GM21390 (cell line): ENCODE results near the gene OASL.
"Not testable (repeated sequence)": the region's sequence is repeated elsewhere in the genome, so short reads cannot be mapped to it uniquely, and the experiment has no call there.

ENCODE experiments used
- ATAC-seq: cut with Tn5 transposase; IDR thresholded peaks from one replicate; pipeline ENCODE4 v1.9.1; 2021; ENCODE audit not compliant: unreplicated experiment

OASL gene

GRCh38 chr12:121038861-121039668 lies at the start of gene OASL:
Gene OASL, minus strand, starts transcription at chr12:121039246. Its CDS starts 275 bp downstream, at chr12:121038971.
- peak; percentile 70 for ATAC-seq

GRCh38 chr12:121088195-121088585 lies 49.1 kb upstream of the OASL start:
- ATAC-seq, result no peak

GRCh38 chr12:121087467-121088194 lies 48.6 kb upstream of the OASL start:
- no peak for ATAC-seq

- ATAC-seq, result no peak
Measured at GRCh38 chr12:121086781-121087295, 47.8 kb upstream of the OASL start.

- ATAC-seq, result no peak
Measured at GRCh38 chr12:121085506-121086353, 46.7 kb upstream of the OASL start.

- no peak for ATAC-seq
Measured at GRCh38 chr12:121085069-121085468, 46.0 kb upstream of the OASL start.

GRCh38 chr12:121084229-121084628 lies 45.2 kb upstream of the OASL start:
- ATAC-seq, result no peak

GRCh38 chr12:121080909-121081308 lies 41.9 kb upstream of the OASL start:
- ATAC-seq, result no peak

GRCh38 chr12:121079736-121080272 lies 40.8 kb upstream of the OASL start:
- no peak for ATAC-seq

GRCh38 chr12:121077440-121077839 lies 38.4 kb upstream of the OASL start:
- not testable (repeated sequence) for ATAC-seq

GRCh38 chr12:121075911-121076310 lies 36.9 kb upstream of the OASL start:
- not testable (repeated sequence) for ATAC-seq

- ATAC-seq, result no peak
Measured at GRCh38 chr12:121072147-121072546, 33.1 kb upstream of the OASL start.

- no peak for ATAC-seq
Measured at GRCh38 chr12:121069206-121069605, 30.2 kb upstream of the OASL start.

- no peak for ATAC-seq
Measured at GRCh38 chr12:121065345-121065744, 26.3 kb upstream of the OASL start.

GRCh38 chr12:121064586-121064985 lies 25.5 kb upstream of the OASL start:
- ATAC-seq, result not testable (repeated sequence)

GRCh38 chr12:121064116-121064515 lies 25.1 kb upstream of the OASL start:
- no peak for ATAC-seq

GRCh38 chr12:121062391-121063045 lies 23.5 kb upstream of the OASL start:
- no peak for ATAC-seq

GRCh38 chr12:121061831-121062230 lies 22.8 kb upstream of the OASL start:
- no peak for ATAC-seq

GRCh38 chr12:121060149-121061001 lies 21.3 kb upstream of the OASL start:
- ATAC-seq, result peak; percentile 78
